GM23338 (cell line): Measurements from ENCODE around the gene ELAVL3.

Experiments
- CTCF ChIP-seq, 2 experiments: fragments of 200-600 bp in 1 of 2; sonication (generic) in 1 of 2; conservative IDR thresholded peaks; 2 replicates each; pipeline versions ENCODE4 v1.5.1 to v1.6.1; 2016 to 2017; ENCODE audit warnings: antibody characterized with exemption in 2 of 2, low read depth in 2 of 2, mild to moderate bottlenecking in 2 of 2, moderate library complexity in 1 of 2
- EZH2 ChIP-seq: fragments of 200-600 bp; sonication (generic); IDR thresholded peaks from one replicate; pipeline ENCODE4 v1.8.0; 2017; ENCODE audit warnings: antibody characterized with exemption, mild to moderate bottlenecking, low read depth; ENCODE audit not compliant: unreplicated experiment
- EZH2phosphoT487 ChIP-seq: fragments of 200-600 bp; sonication (generic); IDR thresholded peaks from one replicate; pipeline ENCODE4 v1.8.1; 2018; ENCODE audit warnings: antibody characterized with exemption; ENCODE audit not compliant: unreplicated experiment
- NANOG ChIP-seq: IDR thresholded peaks from 2 replicates; pipeline ENCODE4 v1.6.1; 2016; ENCODE audit warnings: antibody characterized with exemption, borderline replicate concordance

- no peak for TF ChIP-seq EZH2
- no peak for TF ChIP-seq CTCF (conservative IDR thresholded peaks at IDR 0.05; ENCODE audit: low read depth in 2 of 2)
- no peak for TF ChIP-seq NANOG
- TF ChIP-seq EZH2phosphoT487: no peak
Observed at GRCh38 chr19:11408591-11408990, 72.3 kb downstream of the ELAVL3 start.
